ENCODE results near the gene HIRA. TPM values are rescaled to one million over a fixed set of nuclear protein-coding genes. Genes with fewer than 3 reads are reported as not detected.

HIRA gene
- total and polyA plus RNA-seq, 2 experiments from 2014 or later, result 9.4 to 58.3 TPM

GRCh38 chr22:19349778-19350475 lies 81.6 kb downstream of the HIRA start:
- no peaks in the 10 kb centered on the region for H3K4me1 Mint-ChIP-seq
- TF ChIP-seq ZNF114 (CRISPR knock-in tag; IDR thresholded peaks at IDR 0.05) (no peak), CREB1 (CRISPR knock-in tag; IDR thresholded peaks at IDR 0.05; ENCODE audit: low read depth) (no peak), REST (IDR thresholded peaks at IDR 0.05; ENCODE audit: unreplicated experiment) (no peak), STAT1 (IDR thresholded peaks at IDR 0.05; ENCODE audit: unreplicated experiment) (no peak), EZH2phosphoT487 (IDR thresholded peaks at IDR 0.05; ENCODE audit: unreplicated experiment) (no peak), CTCF (conservative IDR thresholded peaks at IDR 0.05; ENCODE audit: low read depth in 2 of 2) (no peak), ZNF462 (CRISPR knock-in tag; IDR thresholded peaks at IDR 0.05) (no peak), NANOG (IDR thresholded peaks at IDR 0.05; ENCODE audit: borderline replicate concordance) (no peak)
- ATAC-seq (no peak), DNase-seq (ENCODE audit: low spot score) (no peak)
- Histone ChIP-seq H3K36me3 (ENCODE audit: insufficient read depth) (peaks cover 43% of the 10 kb centered on the region), H3K4me1 (ENCODE audit: insufficient read depth) (no peaks in the 10 kb centered on the region), H4K20me1 (replicated peaks; ENCODE audit: insufficient read depth) (peaks cover 7% of the 10 kb centered on the region; the same call in 1 of the 2 replicates), H3K9me2 (ENCODE audit: insufficient read depth) (no peaks in the 10 kb centered on the region), H3F3A (replicated peaks; ENCODE audit: low read depth) (no peaks in the 10 kb centered on the region), H3K4me3 (no peak overlapping the region), H3K79me2 (replicated peaks; ENCODE audit: insufficient read depth) (no peaks in the 10 kb centered on the region; the same call in 1 of the 2 replicates), H3K27ac (ENCODE audit: low read depth) (no peak overlapping the region), H3K27me3 (ENCODE audit: insufficient read depth) (no peaks in the 10 kb centered on the region), H3K4me2 (no peak overlapping the region), H2AFZ (no peak overlapping the region)
- no peak overlapping the region for H3K4me3 Mint-ChIP-seq
- H3K36me3 Mint-ChIP-seq (ENCODE audit: low read depth), result peaks cover 81% of the 10 kb centered on the region
- H3K27ac Mint-ChIP-seq, result no peak overlapping the region
- peaks cover 10% of the 10 kb centered on the region for H3K9me3 Mint-ChIP-seq
- peaks cover 6% of the 10 kb centered on the region for H3K27me3 Mint-ChIP-seq (ENCODE audit: insufficient read depth, low read depth, poor library complexity)
